ENCODE measurements around the gene RPL28. TPM values are rescaled to one million over a fixed set of nuclear protein-coding genes. Genes with fewer than 3 reads are reported as not detected.
"Not testable (repeated sequence)": the region's sequence is repeated elsewhere in the genome, so short reads cannot be mapped to it uniquely, and the experiment has no call there.

RPL28 gene
- total RNA-seq, 1 donor from 2014 or later: 1,835 TPM

GRCh38 chr19:55401390-55401789, 15.7 kb downstream of the RPL28 start:
- peaks cover 46% of the 10 kb centered on the region for H3K36me3 Mint-ChIP-seq (ENCODE audit: low read depth)
- not testable (repeated sequence) for H3K4me3 Mint-ChIP-seq

DNA sequence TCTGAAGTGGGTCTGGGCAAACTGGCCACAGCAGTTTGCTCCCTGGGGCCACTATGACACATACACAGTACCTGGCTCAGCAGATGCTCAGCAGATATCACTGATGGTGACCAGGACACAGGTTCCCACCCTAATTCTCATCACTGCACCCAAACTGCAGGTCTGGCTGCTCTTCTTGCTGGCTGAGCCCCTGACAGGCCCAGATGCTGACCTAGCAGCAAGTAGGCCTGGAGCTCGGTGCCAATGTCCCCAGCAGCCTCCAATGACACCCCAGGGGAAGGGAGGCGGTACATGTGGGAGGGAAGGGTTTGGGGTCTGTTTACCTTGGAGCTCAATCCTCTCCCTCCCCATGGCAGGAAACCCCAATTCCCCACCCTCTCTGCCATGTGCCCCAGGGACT, 16.8 kb downstream of the RPL28 start:
- Mint-ChIP-seq H3K36me3 (ENCODE audit: low read depth) (peaks cover 52% of the 10 kb centered on the region), H3K4me1 (ENCODE audit: low read depth) (peaks cover 31% of the 10 kb centered on the region), H3K27me3 (ENCODE audit: insufficient read depth) (peaks cover 2% of the 10 kb centered on the region), H3K9me3 (no peaks in the 10 kb centered on the region), H3K27ac (no peak overlapping the region), H3K4me3 (no peak overlapping the region)
- DNase-seq (ENCODE audit: low spot score): no peak
- intact Hi-C loops (cut with micrococcal nuclease): no loop called here

More at GRCh38 chr19:55401390-55401789, 15.7 kb downstream of the RPL28 start:
- H3K27me3 Mint-ChIP-seq (ENCODE audit: insufficient read depth); intact Hi-C loops (cut with micrococcal nuclease); H3K9me3 Mint-ChIP-seq; H3K27ac Mint-ChIP-seq; DNase-seq (ENCODE audit: low spot score): not testable (repeated sequence)
- peaks cover 30% of the 10 kb centered on the region for H3K4me1 Mint-ChIP-seq (ENCODE audit: low read depth)

DNA sequence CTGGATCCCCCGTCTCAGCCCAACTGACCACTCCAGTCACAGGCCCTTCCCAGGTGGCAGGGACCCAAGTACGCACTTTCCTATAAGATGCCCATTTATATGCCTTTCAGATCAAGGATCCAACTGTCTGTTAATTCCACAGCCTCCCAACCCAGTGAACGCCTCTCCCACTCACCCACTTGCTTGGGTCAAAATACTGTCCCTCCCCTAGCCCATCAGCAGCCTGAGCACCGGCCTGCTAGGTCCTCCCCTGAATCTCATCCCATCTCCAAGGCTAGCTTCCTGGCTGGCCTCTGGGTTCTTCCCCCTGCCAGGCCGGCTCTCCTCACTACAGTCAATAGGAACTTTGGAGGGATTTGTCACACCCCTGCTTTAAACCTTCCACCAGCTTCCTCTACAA, 19.9 kb downstream of the RPL28 start:
- Mint-ChIP-seq H3K4me1 (ENCODE audit: low read depth) (peaks cover 26% of the 10 kb centered on the region), H3K27ac (peak overlapping the region; percentile 72), H3K36me3 (ENCODE audit: low read depth) (peaks cover 52% of the 10 kb centered on the region), H3K4me3 (peak overlapping the region; percentile 93), H3K9me3 (peaks cover 13% of the 10 kb centered on the region), H3K27me3 (ENCODE audit: insufficient read depth) (peaks cover 2% of the 10 kb centered on the region)
- no peak for DNase-seq (ENCODE audit: low spot score)
- intact Hi-C loops (cut with micrococcal nuclease): loop anchor here (5.0 kb wide), 2 partner anchors 237 to 323 kb away; partner anchors contain the start of genes ZNF580 and ZNF581

DNA sequence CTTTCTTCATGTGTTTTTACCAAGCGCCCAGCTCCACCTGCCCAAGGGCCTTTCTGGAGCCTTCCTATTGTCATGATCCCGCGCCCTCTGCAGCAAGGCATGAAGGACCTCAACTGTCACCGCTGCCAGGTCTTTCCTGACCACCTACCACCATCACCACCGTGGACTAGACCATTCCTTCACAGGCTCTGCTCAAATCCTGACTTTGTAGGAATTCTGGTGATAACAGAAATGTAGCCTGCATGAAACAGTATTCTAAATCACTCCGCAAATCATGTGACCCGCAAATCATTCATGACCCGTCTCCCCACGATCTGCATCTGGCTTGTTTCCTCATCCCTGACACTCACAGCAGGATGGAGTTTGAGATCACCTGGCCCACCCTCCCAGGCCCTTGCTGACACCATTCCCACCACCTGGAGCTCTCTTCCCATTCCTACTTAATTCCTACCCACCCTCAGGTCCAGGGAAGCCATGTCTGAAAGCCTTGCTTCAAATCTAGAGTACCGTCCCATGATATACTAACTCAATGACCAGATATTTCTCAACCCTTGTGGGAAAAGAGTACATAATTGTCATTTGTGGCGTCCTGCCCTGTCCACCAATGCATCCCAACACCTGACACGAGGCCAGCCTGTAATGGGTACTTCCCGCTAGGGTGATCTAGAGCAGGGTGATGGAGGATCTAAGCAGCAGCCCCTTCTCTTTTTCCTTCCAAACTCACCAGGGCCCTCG, 20.5 kb downstream of the RPL28 start:
- no peak for DNase-seq (ENCODE audit: low spot score)
- intact Hi-C loops (cut with micrococcal nuclease): loop anchor here (5.0 kb wide), 2 partner anchors 236 to 324 kb away; partner anchors contain the start of genes ZNF580 and ZNF581
- peak overlapping the region; percentile 72 for H3K27ac Mint-ChIP-seq
- peak overlapping the region; percentile 93 for H3K4me3 Mint-ChIP-seq
- peaks cover 26% of the 10 kb centered on the region for H3K4me1 Mint-ChIP-seq (ENCODE audit: low read depth)
- H3K36me3 Mint-ChIP-seq (ENCODE audit: low read depth): peaks cover 46% of the 10 kb centered on the region
- H3K27me3 Mint-ChIP-seq (ENCODE audit: insufficient read depth): peaks cover 2% of the 10 kb centered on the region
- peaks cover 13% of the 10 kb centered on the region for H3K9me3 Mint-ChIP-seq

DNA sequence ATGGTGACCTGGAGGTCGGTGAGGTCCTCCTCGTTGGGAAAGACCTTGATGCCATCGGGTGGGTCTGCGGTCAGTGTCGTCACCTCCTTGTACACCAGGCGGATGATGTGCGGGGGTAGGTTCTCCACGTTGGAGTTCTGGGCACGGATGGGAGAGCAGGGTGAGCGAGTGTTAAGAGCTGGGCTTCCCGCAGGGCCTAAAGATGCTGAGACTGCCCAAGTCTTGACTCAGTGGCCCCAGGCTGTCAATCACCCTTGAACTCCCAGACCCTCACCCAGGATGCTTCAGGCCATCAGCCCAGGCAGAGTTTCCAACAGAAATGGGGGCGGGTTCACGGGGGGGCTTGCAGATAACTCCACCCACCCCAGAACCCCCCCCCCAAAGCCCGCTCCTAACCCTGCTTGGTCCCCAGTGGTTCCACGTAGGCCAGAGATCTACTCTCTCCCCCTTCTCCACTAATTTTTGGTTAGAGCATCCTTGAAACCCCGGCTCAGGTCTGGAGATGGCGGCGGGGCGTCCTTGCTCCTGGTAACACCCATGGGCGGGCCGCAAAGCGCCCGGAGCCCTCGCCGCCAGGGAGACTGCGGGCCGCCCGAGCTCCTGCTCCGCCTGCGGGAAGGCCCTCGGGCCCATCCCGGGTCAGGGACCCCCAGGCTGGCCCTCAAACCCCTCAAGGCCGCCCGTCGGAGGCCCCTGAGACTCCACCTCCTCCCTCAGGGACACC, 21.3 kb downstream of the RPL28 start:
- Mint-ChIP-seq H3K36me3 (ENCODE audit: low read depth) (peaks cover 43% of the 10 kb centered on the region), H3K27me3 (ENCODE audit: insufficient read depth) (peaks cover 2% of the 10 kb centered on the region), H3K27ac (peak overlapping the region; percentile 72), H3K4me3 (peak overlapping the region; percentile 93), H3K4me1 (ENCODE audit: low read depth) (peaks cover 26% of the 10 kb centered on the region), H3K9me3 (peaks cover 13% of the 10 kb centered on the region)
- no peak for DNase-seq (ENCODE audit: low spot score)
- intact Hi-C loops (cut with micrococcal nuclease): loop anchor here (1.0 to 5.0 kb wide), 3 partner anchors 9 to 325 kb away; partner anchors contain the start of genes ZNF580 and ZNF581

- Mint-ChIP-seq H3K36me3 (ENCODE audit: low read depth) (peaks cover 38% of the 10 kb centered on the region), H3K4me1 (ENCODE audit: low read depth) (peaks cover 26% of the 10 kb centered on the region), H3K27ac (peak within 1 kb of the TSS; percentile 97), H3K9me3 (peaks cover 13% of the 10 kb centered on the region), H3K4me3 (peak within 1 kb of the TSS; percentile 93)
- DNase-seq (ENCODE audit: low spot score); H3K27me3 Mint-ChIP-seq (ENCODE audit: insufficient read depth): not testable (repeated sequence)
- intact Hi-C loops (cut with micrococcal nuclease): loop anchor here (1.0 to 5.0 kb wide), 3 partner anchors 9 to 325 kb away; partner anchors contain the start of genes ZNF580 and ZNF581
These were observed 21.7 kb downstream of the RPL28 start, which contains the start of gene UBE2S for GRCh38 chr19:55407550-55407799. TSS of gene UBE2S (minus strand) at chr19:55407788. CDS start at chr19:55407589, 199 bp downstream.

- DNase-seq (ENCODE audit: low spot score): peak; percentile 96
- Mint-ChIP-seq H3K4me1 (ENCODE audit: low read depth) (peaks cover 26% of the 10 kb centered on the region), H3K27me3 (ENCODE audit: insufficient read depth) (peaks cover 6% of the 10 kb centered on the region), H3K27ac (peak overlapping the region; percentile 97), H3K4me3 (peak overlapping the region; percentile 93), H3K9me3 (peaks cover 13% of the 10 kb centered on the region), H3K36me3 (ENCODE audit: low read depth) (peaks cover 33% of the 10 kb centered on the region)
- intact Hi-C loops (cut with micrococcal nuclease): loop anchor here (1.0 to 5.0 kb wide), 13 partner anchors 10 to 959 kb away; partner anchors contain the start of genes FIZ1, HSPBP1, ISOC2 and KMT5C
These were observed 22.2 kb downstream of the RPL28 start for GRCh38 chr19:55407800-55408532.

- H3K9me3 Mint-ChIP-seq: peaks cover 13% of the 10 kb centered on the region
- DNase-seq (ENCODE audit: low spot score): no peak
- peak overlapping the region; percentile 97 for H3K27ac Mint-ChIP-seq
- H3K4me3 Mint-ChIP-seq: peak overlapping the region; percentile 93
- intact Hi-C loops (cut with micrococcal nuclease): loop anchor here (1.0 to 5.0 kb wide), 12 partner anchors 23 to 959 kb away; partner anchors contain the start of genes FIZ1, HSPBP1, ISOC2 and KMT5C
- H3K36me3 Mint-ChIP-seq (ENCODE audit: low read depth): peaks cover 29% of the 10 kb centered on the region
- H3K4me1 Mint-ChIP-seq (ENCODE audit: low read depth): peaks cover 26% of the 10 kb centered on the region
- peaks cover 6% of the 10 kb centered on the region for H3K27me3 Mint-ChIP-seq (ENCODE audit: insufficient read depth)
These were observed 22.8 kb downstream of the RPL28 start for GRCh38 chr19:55408533-55408872.

GRCh38 chr19:55409179-55409578, 23.4 kb downstream of the RPL28 start:
- Mint-ChIP-seq H3K4me3 (peak overlapping the region; percentile 93), H3K9me3 (peaks cover 13% of the 10 kb centered on the region), H3K36me3 (ENCODE audit: low read depth) (peaks cover 25% of the 10 kb centered on the region), H3K4me1 (ENCODE audit: low read depth) (peaks cover 26% of the 10 kb centered on the region), H3K27ac (peak overlapping the region; percentile 71)
- DNase-seq (ENCODE audit: low spot score); H3K27me3 Mint-ChIP-seq (ENCODE audit: insufficient read depth): not testable (repeated sequence)
- intact Hi-C loops (cut with micrococcal nuclease): loop anchor here (5.0 kb wide), 2 partner anchors 233 to 327 kb away; partner anchors contain the start of genes ZNF580 and ZNF581

- Mint-ChIP-seq H3K27ac (no peak overlapping the region), H3K9me3 (peaks cover 13% of the 10 kb centered on the region), H3K4me3 (no peak overlapping the region), H3K27me3 (ENCODE audit: insufficient read depth) (peaks cover 10% of the 10 kb centered on the region), H3K4me1 (ENCODE audit: low read depth) (peaks cover 26% of the 10 kb centered on the region), H3K36me3 (ENCODE audit: low read depth) (peaks cover 25% of the 10 kb centered on the region)
- DNase-seq (ENCODE audit: low spot score): no peak
- intact Hi-C loops (cut with micrococcal nuclease): no loop called here
These were observed 24.4 kb downstream of the RPL28 start for GRCh38 chr19:55410168-55410567.

- Mint-ChIP-seq H3K27ac (no peak overlapping the region), H3K27me3 (ENCODE audit: insufficient read depth) (peaks cover 13% of the 10 kb centered on the region), H3K4me1 (ENCODE audit: low read depth) (peaks cover 8% of the 10 kb centered on the region), H3K4me3 (no peak overlapping the region), H3K9me3 (no peaks in the 10 kb centered on the region), H3K36me3 (ENCODE audit: low read depth) (no peaks in the 10 kb centered on the region)
- peak; percentile 37 for DNase-seq (ENCODE audit: low spot score)
- intact Hi-C loops (cut with micrococcal nuclease): loop anchor here (1.0 to 5.0 kb wide), 4 partner anchors 116 to 277 kb away; no protein-coding TSS in a partner anchor
These were observed 32.5 kb downstream of the RPL28 start for GRCh38 chr19:55418185-55418584.

- intact Hi-C loops (cut with micrococcal nuclease): loop anchor here (5.0 kb wide), 1 partner anchor 207 kb away; no protein-coding TSS in a partner anchor
- no peak overlapping the region for H3K4me3 Mint-ChIP-seq
- H3K36me3 Mint-ChIP-seq (ENCODE audit: low read depth): no peaks in the 10 kb centered on the region
- no peak for DNase-seq (ENCODE audit: low spot score)
- H3K27ac Mint-ChIP-seq: no peak overlapping the region
- H3K27me3 Mint-ChIP-seq (ENCODE audit: insufficient read depth): peaks cover 16% of the 10 kb centered on the region
- no peaks in the 10 kb centered on the region for H3K9me3 Mint-ChIP-seq
- peaks cover 8% of the 10 kb centered on the region for H3K4me1 Mint-ChIP-seq (ENCODE audit: low read depth)
These were observed 33.4 kb downstream of the RPL28 start for GRCh38 chr19:55419103-55419502.

Data from activated T-helper 1 cell treated with anti-CD3 and anti-CD28 coated beads, Interleukin-12 subunit alpha, Interleukin-12 subunit beta, Interleukin-2, Interleukin-4 antibody, amounts not matched to agents 30 ng/mL and 10 ng/mL and 1 ng/mL, durations not matched to agents 14 hours and 24 hours and 36 hours (primary cell).